ENCODE data around the gene TRERF1.

DNA sequence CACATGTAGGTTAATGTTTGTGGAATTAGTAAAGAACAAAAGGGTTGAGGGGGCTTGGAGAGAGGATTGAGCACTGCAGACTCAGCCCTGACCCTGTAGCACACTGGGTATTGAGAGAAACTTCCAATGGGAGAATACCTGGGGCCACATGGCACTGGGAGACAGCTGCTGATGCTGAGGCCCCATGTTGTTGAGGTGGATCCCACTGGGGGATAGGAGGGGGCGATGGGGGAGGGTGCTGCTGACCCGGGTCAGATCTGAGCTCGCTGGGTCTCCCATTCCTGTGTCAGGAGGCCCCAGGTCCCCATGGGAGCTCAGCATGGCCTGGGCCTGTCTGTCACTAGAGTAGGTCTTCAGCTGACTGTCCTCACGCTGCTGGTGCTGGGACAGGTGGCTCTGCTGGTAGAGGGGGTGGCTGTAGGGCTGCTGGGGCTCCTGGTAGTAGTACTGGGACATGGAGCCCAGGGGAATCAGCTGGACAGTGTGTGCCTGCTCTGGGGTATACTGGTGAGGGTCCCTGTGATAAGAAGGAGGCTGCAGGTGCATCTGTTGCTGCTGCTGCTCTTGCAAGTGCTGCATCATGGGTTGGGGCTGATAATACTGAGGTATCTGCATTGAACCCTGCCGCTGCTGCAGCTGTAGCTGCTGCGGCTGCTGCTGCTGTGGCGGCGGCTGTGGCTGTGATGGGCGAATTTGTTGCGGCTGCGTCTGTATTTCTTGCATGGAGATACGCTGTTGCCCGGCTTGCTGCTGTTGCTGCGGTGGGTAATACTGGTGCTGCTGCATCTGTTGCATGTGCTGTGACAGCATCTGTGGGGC, 183.5 kb downstream of the TRERF1 start:
- TF ChIP-seq BCL11A (tag by site-specific recombination; IDR thresholded peaks at IDR 0.05; ENCODE audit: low read depth) = no peak
- no peak for TF ChIP-seq HOXA7 (CRISPR knock-in tag; IDR thresholded peaks at IDR 0.05; ENCODE audit: borderline replicate concordance)
- no peak for TF ChIP-seq ZNF692 (tag by site-specific recombination; IDR thresholded peaks at IDR 0.05)
- TF ChIP-seq ZNF155 (tag by site-specific recombination; IDR thresholded peaks at IDR 0.05) = no peak
- no peak for TF ChIP-seq ZBTB6 (tag by site-specific recombination; IDR thresholded peaks at IDR 0.05)
- TF ChIP-seq, protein P1, sequence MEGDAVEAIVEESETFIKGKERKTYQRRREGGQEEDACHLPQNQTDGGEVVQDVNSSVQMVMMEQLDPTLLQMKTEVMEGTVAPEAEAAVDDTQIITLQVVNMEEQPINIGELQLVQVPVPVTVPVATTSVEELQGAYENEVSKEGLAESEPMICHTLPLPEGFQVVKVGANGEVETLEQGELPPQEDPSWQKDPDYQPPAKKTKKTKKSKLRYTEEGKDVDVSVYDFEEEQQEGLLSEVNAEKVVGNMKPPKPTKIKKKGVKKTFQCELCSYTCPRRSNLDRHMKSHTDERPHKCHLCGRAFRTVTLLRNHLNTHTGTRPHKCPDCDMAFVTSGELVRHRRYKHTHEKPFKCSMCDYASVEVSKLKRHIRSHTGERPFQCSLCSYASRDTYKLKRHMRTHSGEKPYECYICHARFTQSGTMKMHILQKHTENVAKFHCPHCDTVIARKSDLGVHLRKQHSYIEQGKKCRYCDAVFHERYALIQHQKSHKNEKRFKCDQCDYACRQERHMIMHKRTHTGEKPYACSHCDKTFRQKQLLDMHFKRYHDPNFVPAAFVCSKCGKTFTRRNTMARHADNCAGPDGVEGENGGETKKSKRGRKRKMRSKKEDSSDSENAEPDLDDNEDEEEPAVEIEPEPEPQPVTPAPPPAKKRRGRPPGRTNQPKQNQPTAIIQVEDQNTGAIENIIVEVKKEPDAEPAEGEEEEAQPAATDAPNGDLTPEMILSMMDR (tag by site-specific recombination; IDR thresholded peaks at IDR 0.05) = no peak
- TF ChIP-seq, protein P2, sequence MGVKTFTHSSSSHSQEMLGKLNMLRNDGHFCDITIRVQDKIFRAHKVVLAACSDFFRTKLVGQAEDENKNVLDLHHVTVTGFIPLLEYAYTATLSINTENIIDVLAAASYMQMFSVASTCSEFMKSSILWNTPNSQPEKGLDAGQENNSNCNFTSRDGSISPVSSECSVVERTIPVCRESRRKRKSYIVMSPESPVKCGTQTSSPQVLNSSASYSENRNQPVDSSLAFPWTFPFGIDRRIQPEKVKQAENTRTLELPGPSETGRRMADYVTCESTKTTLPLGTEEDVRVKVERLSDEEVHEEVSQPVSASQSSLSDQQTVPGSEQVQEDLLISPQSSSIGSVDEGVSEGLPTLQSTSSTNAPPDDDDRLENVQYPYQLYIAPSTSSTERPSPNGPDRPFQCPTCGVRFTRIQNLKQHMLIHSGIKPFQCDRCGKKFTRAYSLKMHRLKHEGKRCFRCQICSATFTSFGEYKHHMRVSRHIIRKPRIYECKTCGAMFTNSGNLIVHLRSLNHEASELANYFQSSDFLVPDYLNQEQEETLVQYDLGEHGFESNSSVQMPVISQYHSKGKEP (tag by site-specific recombination; IDR thresholded peaks at IDR 0.05) = 0 out of 2 replicates have a peak, but pooled peaks have one; percentile 15
- no peak for TF ChIP-seq MYNN (tag by site-specific recombination; IDR thresholded peaks at IDR 0.05; ENCODE audit: borderline replicate concordance)
- TF ChIP-seq ATF2 (tag by site-specific recombination; IDR thresholded peaks at IDR 0.05; ENCODE audit: low read depth) = no peak
- TF ChIP-seq ZBTB17 (tag by site-specific recombination; IDR thresholded peaks at IDR 0.05) = no peak
- TF ChIP-seq SETDB1 (IDR thresholded peaks at IDR 0.05; ENCODE audit: insufficient read length, low read length) = no peak
- TF ChIP-seq RBAK (tag by site-specific recombination; IDR thresholded peaks at IDR 0.05) = no peak
